ENCODE results near the gene CDKN1B.

- TF ChIP-seq CTCF (IDR thresholded peaks at IDR 0.05): no peak
- no peak for TF ChIP-seq POLR2AphosphoS5 (IDR thresholded peaks at IDR 0.05; ENCODE audit: low read depth, low read length)
These were observed 34.9 kb upstream of the CDKN1B start for GRCh38 chr12:12682284-12682683.
